Vagina (tissue), 2 donors: ENCODE data around the gene NTM.

Source experiments
- POLR2A ChIP-seq, 2 donors: fragments of 450-650 bp; IDR thresholded peaks; one replicate each; pipeline ENCODE4 v1.6.1; 2017; ENCODE audit warnings: antibody characterized with exemption in 2 of 2, mild to moderate bottlenecking in 2 of 2, moderate library complexity in 2 of 2
- POLR2AphosphoS5 ChIP-seq, 2 donors: sonication (generic); formaldehyde crosslinking; IDR thresholded peaks; one replicate each; pipeline ENCODE4 v1.9.0; 2017; ENCODE audit warnings: antibody characterized with exemption in 2 of 2, mild to moderate bottlenecking in 2 of 2, low read depth in 1 of 2; ENCODE audit not compliant: insufficient read depth in 1 of 2
- TF ChIP-seq, protein P1 (sequence below), 3 experiments: fragments of 450-650 bp in 2 of 3; fragments of 200-600 bp in 1 of 3; sonication (generic) in 1 of 3; IDR thresholded peaks; one replicate each; pipeline ENCODE4 v1.5.1; 2017 to 2019; ENCODE audit warnings: antibody characterized with exemption in 3 of 3, mild to moderate bottlenecking in 2 of 3, moderate library complexity in 2 of 3

DNA sequence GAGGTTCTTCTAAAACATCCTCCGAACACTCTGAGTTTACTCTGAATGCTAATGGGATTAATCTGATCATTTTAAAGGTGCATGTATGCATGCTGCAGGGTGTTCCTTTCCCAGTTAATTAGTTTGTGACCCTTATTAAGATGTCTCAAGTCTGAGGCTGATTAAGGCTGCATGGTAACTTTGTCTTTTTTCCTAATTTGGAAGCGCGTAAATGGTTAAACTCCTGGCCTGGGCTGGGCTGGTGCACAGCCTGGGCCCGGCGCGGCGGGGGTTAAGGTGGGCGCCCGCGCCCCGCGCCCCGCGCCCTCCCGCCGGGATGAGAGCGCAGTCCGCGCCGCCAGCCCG is 539.7 kb downstream of the NTM start:
- TF ChIP-seq, protein P1, sequence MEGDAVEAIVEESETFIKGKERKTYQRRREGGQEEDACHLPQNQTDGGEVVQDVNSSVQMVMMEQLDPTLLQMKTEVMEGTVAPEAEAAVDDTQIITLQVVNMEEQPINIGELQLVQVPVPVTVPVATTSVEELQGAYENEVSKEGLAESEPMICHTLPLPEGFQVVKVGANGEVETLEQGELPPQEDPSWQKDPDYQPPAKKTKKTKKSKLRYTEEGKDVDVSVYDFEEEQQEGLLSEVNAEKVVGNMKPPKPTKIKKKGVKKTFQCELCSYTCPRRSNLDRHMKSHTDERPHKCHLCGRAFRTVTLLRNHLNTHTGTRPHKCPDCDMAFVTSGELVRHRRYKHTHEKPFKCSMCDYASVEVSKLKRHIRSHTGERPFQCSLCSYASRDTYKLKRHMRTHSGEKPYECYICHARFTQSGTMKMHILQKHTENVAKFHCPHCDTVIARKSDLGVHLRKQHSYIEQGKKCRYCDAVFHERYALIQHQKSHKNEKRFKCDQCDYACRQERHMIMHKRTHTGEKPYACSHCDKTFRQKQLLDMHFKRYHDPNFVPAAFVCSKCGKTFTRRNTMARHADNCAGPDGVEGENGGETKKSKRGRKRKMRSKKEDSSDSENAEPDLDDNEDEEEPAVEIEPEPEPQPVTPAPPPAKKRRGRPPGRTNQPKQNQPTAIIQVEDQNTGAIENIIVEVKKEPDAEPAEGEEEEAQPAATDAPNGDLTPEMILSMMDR (IDR thresholded peaks at IDR 0.05), result no peak
- TF ChIP-seq POLR2AphosphoS5 (IDR thresholded peaks at IDR 0.05; ENCODE audit: insufficient read depth in 1 of 2, low read depth in 1 of 2) (no peak), POLR2A (IDR thresholded peaks at IDR 0.05) (no peak)
